Measurements from ENCODE around the gene THOP1.
"Not testable (repeated sequence)": the region's sequence is repeated elsewhere in the genome, so short reads cannot be mapped to it uniquely, and the experiment has no call there.

The THOP1 gene

GRCh38 chr19:2782936-2783780, 2.1 kb upstream of the THOP1 start, which contains the start of gene SGTA:
Gene SGTA (minus strand): TSS chr19:2783273. CDS start chr19:2769068, 14,205 bp downstream.
- DNase-seq (ENCODE audit: low read depth in 2 of 2): peak; percentile 93 to 94

GRCh38 chr19:2783781-2784145, 1.5 kb upstream of the THOP1 start:
- DNase-seq (ENCODE audit: low read depth in 2 of 2): no peak

GRCh38 chr19:2787115-2787514, 1.8 kb downstream of the THOP1 start:
- no peak for DNase-seq (ENCODE audit: low read depth in 2 of 2)

- DNase-seq (ENCODE audit: low read depth in 2 of 2): no peak
Measured at GRCh38 chr19:2788237-2788636, 2.9 kb downstream of the THOP1 start.

GRCh38 chr19:2790194-2790556, 4.9 kb downstream of the THOP1 start:
- no peak for DNase-seq (ENCODE audit: low read depth in 2 of 2)

- no peak for DNase-seq (ENCODE audit: low read depth in 2 of 2)
Measured at GRCh38 chr19:2790557-2791271, 5.4 kb downstream of the THOP1 start.

GRCh38 chr19:2791440-2791839, 6.1 kb downstream of the THOP1 start:
- DNase-seq (ENCODE audit: low read depth in 2 of 2): no peak

GRCh38 chr19:2791876-2792275, 6.6 kb downstream of the THOP1 start:
- DNase-seq (ENCODE audit: low read depth in 2 of 2): no peak

- not testable (repeated sequence) for DNase-seq (ENCODE audit: low read depth in 2 of 2)
Measured at GRCh38 chr19:2792666-2793065, 7.4 kb downstream of the THOP1 start.

- no peak for DNase-seq (ENCODE audit: low read depth in 2 of 2)
Measured at GRCh38 chr19:2793126-2793525, 7.8 kb downstream of the THOP1 start.

- no peak for DNase-seq (ENCODE audit: low read depth in 2 of 2)
Measured at GRCh38 chr19:2793577-2793976, 8.3 kb downstream of the THOP1 start.

GRCh38 chr19:2795827-2796658, 10.7 kb downstream of the THOP1 start:
- no peak for DNase-seq (ENCODE audit: low read depth in 2 of 2)

- no peak for DNase-seq (ENCODE audit: low read depth in 2 of 2)
Measured at GRCh38 chr19:2796659-2797266, 11.5 kb downstream of the THOP1 start.

GRCh38 chr19:2797280-2797679, 12.0 kb downstream of the THOP1 start:
- DNase-seq (ENCODE audit: low read depth in 2 of 2): no peak

GRCh38 chr19:2798158-2798685, 12.9 kb downstream of the THOP1 start:
- no peak for DNase-seq (ENCODE audit: low read depth in 2 of 2)

- no peak for DNase-seq (ENCODE audit: low read depth in 2 of 2)
Measured at GRCh38 chr19:2798733-2799132, 13.4 kb downstream of the THOP1 start.

- no peak for DNase-seq (ENCODE audit: low read depth in 2 of 2)
Measured at GRCh38 chr19:2799273-2800020, 14.1 kb downstream of the THOP1 start.

- DNase-seq (ENCODE audit: low read depth in 2 of 2): no peak
Measured at GRCh38 chr19:2800506-2800905, 15.2 kb downstream of the THOP1 start.

GRCh38 chr19:2802826-2803225, 17.5 kb downstream of the THOP1 start:
- no peak for DNase-seq (ENCODE audit: low read depth in 2 of 2)

GRCh38 chr19:2803486-2804155, 18.3 kb downstream of the THOP1 start:
- no peak for DNase-seq (ENCODE audit: low read depth in 2 of 2)
